Measurements from ENCODE around the gene SRPK3.
"Not testable (repeated sequence)": the region's sequence is repeated elsewhere in the genome, so short reads cannot be mapped to it uniquely, and the experiment has no call there.

The SRPK3 gene

GRCh38 chrX:153780678-153781427 lies at the start of gene SRPK3:
SRPK3 (plus strand) TSS chrX:153781041; CDS start chrX:153781087, 46 bp downstream.
- DNase-seq, result no peak

GRCh38 chrX:153731117-153731844 lies 49.6 kb upstream of the SRPK3 start:
- DNase-seq, result no peak

GRCh38 chrX:153731845-153732215 lies 49.0 kb upstream of the SRPK3 start:
- DNase-seq, result no peak

- no peak for DNase-seq
Measured at GRCh38 chrX:153732401-153732800, 48.4 kb upstream of the SRPK3 start.

- DNase-seq, result no peak
Measured at GRCh38 chrX:153733651-153734240, 47.1 kb upstream of the SRPK3 start.

- no peak for DNase-seq
Measured at GRCh38 chrX:153734871-153735270, 46.0 kb upstream of the SRPK3 start.

- DNase-seq, result no peak
Measured at GRCh38 chrX:153735274-153735673, 45.6 kb upstream of the SRPK3 start.

GRCh38 chrX:153736071-153736820 lies 44.6 kb upstream of the SRPK3 start:
- DNase-seq, result no peak

GRCh38 chrX:153736871-153737441 lies 43.9 kb upstream of the SRPK3 start:
- no peak for DNase-seq

- DNase-seq, result no peak
Measured at GRCh38 chrX:153738056-153738605, 42.7 kb upstream of the SRPK3 start.

- no peak for DNase-seq
Measured at GRCh38 chrX:153739754-153740486, 40.9 kb upstream of the SRPK3 start.

GRCh38 chrX:153740631-153741222 lies 40.1 kb upstream of the SRPK3 start:
- no peak for DNase-seq

- DNase-seq, result no peak
Measured at GRCh38 chrX:153741446-153741845, 39.4 kb upstream of the SRPK3 start.

- not testable (repeated sequence) for DNase-seq
Measured at GRCh38 chrX:153742111-153742510, 38.7 kb upstream of the SRPK3 start.

GRCh38 chrX:153742796-153743467 lies 37.9 kb upstream of the SRPK3 start:
- DNase-seq, result not testable (repeated sequence)

GRCh38 chrX:153743468-153744209 lies 37.2 kb upstream of the SRPK3 start:
- DNase-seq, result not testable (repeated sequence)

GRCh38 chrX:153744210-153745066 lies 36.4 kb upstream of the SRPK3 start:
- no peak for DNase-seq

GRCh38 chrX:153745067-153745433 lies 35.8 kb upstream of the SRPK3 start:
- DNase-seq, result not testable (repeated sequence)

GRCh38 chrX:153746359-153746758 lies 34.5 kb upstream of the SRPK3 start:
- no peak for DNase-seq
